Measurements from ENCODE around the gene EXOC3. TPM values are rescaled to one million over a fixed set of nuclear protein-coding genes. Genes with fewer than 3 reads are reported as not detected.

The EXOC3 gene
- total RNA-seq, 1 experiment from 2014 or later: 60.1 TPM

- TF ChIP-seq E2F4 (CRISPR knock-in tag; IDR thresholded peaks at IDR 0.05; ENCODE audit: borderline replicate concordance, low read depth) (no peak), ZBTB43 (CRISPR knock-in tag; IDR thresholded peaks at IDR 0.05) (no peak), PRRX2 (CRISPR knock-in tag; IDR thresholded peaks at IDR 0.05) (no peak), RORB (CRISPR knock-in tag; IDR thresholded peaks at IDR 0.05) (no peak), AR (CRISPR knock-in tag; IDR thresholded peaks at IDR 0.05) (no peak), PREB (CRISPR knock-in tag; IDR thresholded peaks at IDR 0.05; ENCODE audit: borderline replicate concordance) (no peak), ZNF423 (CRISPR knock-in tag; IDR thresholded peaks at IDR 0.05) (no peak), SOX15 (CRISPR knock-in tag; IDR thresholded peaks at IDR 0.05) (no peak), MAX (CRISPR knock-in tag; IDR thresholded peaks at IDR 0.05) (no peak), CDX4 (CRISPR knock-in tag; IDR thresholded peaks at IDR 0.05; ENCODE audit: borderline replicate concordance) (no peak), ETV6 (CRISPR knock-in tag; IDR thresholded peaks at IDR 0.05) (no peak), HMGA2 (CRISPR knock-in tag; IDR thresholded peaks at IDR 0.05) (no peak), TEAD4 (CRISPR knock-in tag; IDR thresholded peaks at IDR 0.05) (no peak), ATF2 (CRISPR knock-in tag; IDR thresholded peaks at IDR 0.05; ENCODE audit: borderline replicate concordance, low read depth) (no peak)
Observed at GRCh38 chr5:428219-428618, 14.8 kb upstream of the EXOC3 start (continued).

- no peak overlapping the region for H3K4me3 Mint-ChIP-seq
- ChIA-PET POLR2A (no interaction called here), CTCF (interaction anchor here (0.5 to 8.8 kb wide), 10 partner anchors 11 to 112 kb away, joined by 3 to 73 read pairs (median 6); partner anchors contain the start of gene AHRR)
- ATAC-seq (no peak), DNase-seq (ENCODE audit: low spot score) (no peak)
- H3K9me3 Mint-ChIP-seq: peaks cover 18% of the 10 kb centered on the region
- peaks cover 4% of the 10 kb centered on the region; the same call in 1 of the 2 replicates for H3K4me1 Mint-ChIP-seq
- H3K36me3 Mint-ChIP-seq: peaks cover 3% of the 10 kb centered on the region; the same call in 1 of the 2 replicates
- H3K27me3 Mint-ChIP-seq (ENCODE audit: low read depth): no peaks in the 10 kb centered on the region
- H3K27ac Mint-ChIP-seq: 0 out of 2 replicates have a peak overlapping the region, but pooled peaks have one; percentile 3
- TF ChIP-seq ZNF532 (CRISPR knock-in tag; IDR thresholded peaks at IDR 0.05; ENCODE audit: borderline replicate concordance) (no peak), MAX (CRISPR knock-in tag; IDR thresholded peaks at IDR 0.05) (no peak), IRF2 (CRISPR knock-in tag; IDR thresholded peaks at IDR 0.05; ENCODE audit: borderline replicate concordance, low read depth) (no peak), MXD4 (CRISPR knock-in tag; IDR thresholded peaks at IDR 0.05; ENCODE audit: borderline replicate concordance) (no peak), NFYB (CRISPR knock-in tag; conservative IDR thresholded peaks at IDR 0.05; ENCODE audit: low read depth) (no peak), ETV6 (CRISPR knock-in tag; IDR thresholded peaks at IDR 0.05) (no peak), KAT7 (CRISPR knock-in tag; IDR thresholded peaks at IDR 0.05; ENCODE audit: borderline replicate concordance) (no peak), MYBL2 (CRISPR knock-in tag; IDR thresholded peaks at IDR 0.05) (no peak)
Observed at GRCh38 chr5:428754-429452, 14.1 kb upstream of the EXOC3 start.

Measured in WTC11 (cell line).